Stimulated activated CD8-positive, alpha-beta memory T cell treated with anti-CD3 and anti-CD28 coated beads, Interleukin-4, amount 100 ng/mL, for 4 hours (primary cell): ENCODE data around the gene CCL21.
A peak's percentile ranks its signal among the peaks of the same experiment; 100 is the strongest.

Source experiments
- DNase-seq, 2 donors: peaks; one replicate each; pipeline ENCODE4 v3.0.0-alpha.2; 2020; ENCODE audit warnings: low read depth in 2 of 2, low spot score in 1 of 2

Gene CCL21

GRCh38 chr9:34675048-34675714 lies 34.8 kb downstream of the CCL21 start:
- peak; percentile 18 to 19 for DNase-seq

- DNase-seq = no peak
Observed at GRCh38 chr9:34674440-34674839, 35.5 kb downstream of the CCL21 start.

- DNase-seq = no peak
Observed at GRCh38 chr9:34671307-34671706, 38.6 kb downstream of the CCL21 start.

GRCh38 chr9:34669809-34670562 lies 40.0 kb downstream of the CCL21 start:
- no peak for DNase-seq

DNA sequence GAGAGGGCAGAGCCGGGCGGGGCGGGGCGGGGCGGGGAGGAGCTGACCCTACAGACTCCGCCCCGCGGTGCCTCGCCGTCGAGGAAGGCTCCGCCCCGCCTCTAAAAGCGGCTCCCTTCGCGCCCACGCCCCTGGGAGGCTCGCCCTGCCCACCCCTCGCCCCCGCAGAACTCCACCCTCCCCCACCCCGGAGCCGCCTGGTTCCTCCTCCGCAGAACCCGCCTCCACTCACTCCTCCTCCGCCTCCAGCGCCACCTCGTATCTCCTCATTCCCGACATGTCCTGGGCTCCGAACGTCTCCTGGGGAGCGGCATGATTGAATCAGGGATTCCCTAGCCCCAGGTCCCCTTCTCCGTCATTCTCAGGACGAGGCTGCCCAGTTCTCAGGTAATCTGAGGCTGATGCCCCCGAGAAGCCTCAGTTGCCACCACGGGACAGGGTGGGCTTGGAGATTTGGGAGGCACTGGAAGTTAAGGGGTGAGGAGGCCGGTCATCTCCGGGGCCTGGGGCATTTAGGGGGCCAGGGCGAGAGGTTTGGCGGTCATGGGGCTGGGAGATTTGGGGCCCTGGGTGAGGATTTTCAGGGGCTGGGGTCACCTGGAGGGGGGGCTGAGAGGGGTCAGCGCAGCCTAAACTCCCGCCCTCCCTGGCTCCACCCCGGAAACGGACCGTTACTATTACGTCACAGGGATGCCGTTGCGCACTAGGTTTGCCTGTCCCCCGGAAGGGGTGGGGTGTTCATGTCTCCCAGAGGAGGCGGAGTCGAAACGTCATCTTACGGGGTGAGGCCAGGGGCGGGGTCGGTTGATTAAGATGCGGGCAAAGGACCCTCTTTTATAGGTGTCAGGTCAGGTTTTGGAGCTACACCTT lies 44.3 kb downstream of the CCL21 start:
- DNase-seq = peak; percentile 73 to 75

GRCh38 chr9:34665067-34665380 lies 44.9 kb downstream of the CCL21 start:
- DNase-seq = no peak

- DNase-seq = peak; percentile 19 to 51
Observed at GRCh38 chr9:34664281-34665066, 45.5 kb downstream of the CCL21 start.

- no peak for DNase-seq
Observed at GRCh38 chr9:34663303-34663605, 46.7 kb downstream of the CCL21 start.

GRCh38 chr9:34662526-34663302 lies 47.2 kb downstream of the CCL21 start, which contains the start of gene CCL27:
CCL27 (minus strand) TSS chr9:34662657; CDS start chr9:34662633, 24 bp downstream.
- DNase-seq = no peak

DNA sequence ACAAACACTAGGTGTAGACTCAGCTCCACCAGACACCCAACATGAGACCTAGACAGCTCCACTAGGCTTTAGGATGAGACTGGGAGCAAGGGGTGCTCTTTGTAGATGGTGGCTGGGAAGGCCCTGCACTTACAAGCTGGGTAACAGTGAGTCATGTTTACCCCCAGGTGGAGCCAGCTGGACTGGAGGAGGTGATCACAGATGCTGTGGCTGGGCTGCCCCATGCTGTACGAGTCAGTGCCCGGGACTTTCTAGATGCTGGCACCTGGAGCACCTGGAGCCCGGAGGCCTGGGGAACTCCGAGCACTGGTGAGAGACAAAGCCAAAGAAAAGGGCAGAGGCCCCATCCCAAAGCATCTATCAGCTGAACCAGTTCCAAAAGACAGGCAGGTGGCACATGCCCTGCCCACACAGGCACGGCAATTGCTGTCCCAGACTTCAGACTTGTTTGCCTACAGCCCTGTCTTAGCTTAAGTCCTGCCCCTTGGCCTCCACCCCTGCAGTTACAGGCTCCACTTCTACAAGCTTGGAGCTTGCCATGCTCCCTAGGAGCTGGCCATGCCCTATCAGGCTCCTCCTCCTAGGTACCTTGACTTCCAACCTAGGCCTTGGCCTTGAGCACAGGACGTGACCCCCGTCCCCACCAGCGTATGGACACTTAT lies 50.2 kb downstream of the CCL21 start:
- no peak for DNase-seq
